GM21576 (cell line): Measurements from ENCODE around the gene KCNG4.

Experiments
- ATAC-seq: cut with Tn5 transposase; IDR thresholded peaks from one replicate; pipeline ENCODE4 v1.9.1; 2021; ENCODE audit warnings: mild to moderate bottlenecking, moderate library complexity; ENCODE audit not compliant: unreplicated experiment

KCNG4 gene, protein sequence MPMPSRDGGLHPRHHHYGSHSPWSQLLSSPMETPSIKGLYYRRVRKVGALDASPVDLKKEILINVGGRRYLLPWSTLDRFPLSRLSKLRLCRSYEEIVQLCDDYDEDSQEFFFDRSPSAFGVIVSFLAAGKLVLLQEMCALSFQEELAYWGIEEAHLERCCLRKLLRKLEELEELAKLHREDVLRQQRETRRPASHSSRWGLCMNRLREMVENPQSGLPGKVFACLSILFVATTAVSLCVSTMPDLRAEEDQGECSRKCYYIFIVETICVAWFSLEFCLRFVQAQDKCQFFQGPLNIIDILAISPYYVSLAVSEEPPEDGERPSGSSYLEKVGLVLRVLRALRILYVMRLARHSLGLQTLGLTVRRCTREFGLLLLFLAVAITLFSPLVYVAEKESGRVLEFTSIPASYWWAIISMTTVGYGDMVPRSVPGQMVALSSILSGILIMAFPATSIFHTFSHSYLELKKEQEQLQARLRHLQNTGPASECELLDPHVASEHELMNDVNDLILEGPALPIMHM

DNA sequence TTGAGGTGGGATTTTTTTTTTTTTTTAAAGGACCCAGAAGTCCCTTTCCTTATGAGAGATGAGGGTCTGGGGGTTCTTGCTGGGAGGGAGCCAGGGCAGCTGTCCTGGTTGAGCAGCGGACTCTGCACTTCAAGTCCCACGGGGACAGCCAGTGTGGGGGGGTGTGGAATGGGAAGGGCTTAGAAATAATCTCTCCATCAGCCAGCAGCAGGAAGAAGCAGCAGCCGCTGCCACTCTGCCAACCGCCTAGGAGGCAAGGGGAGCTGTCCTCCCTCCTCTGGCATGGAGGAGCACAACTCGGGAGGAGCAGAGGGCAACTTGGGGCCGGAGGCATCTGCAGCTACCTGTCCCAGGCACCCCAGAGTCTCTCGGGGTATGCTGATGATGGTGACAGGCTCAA, at the start of gene KCNG4:
Gene KCNG4 (minus strand): TSS at position 104 of the 400 bp plus-strand sequence. CDS start 2,527 bp downstream, outside the sequence.
- no peak for ATAC-seq

DNA sequence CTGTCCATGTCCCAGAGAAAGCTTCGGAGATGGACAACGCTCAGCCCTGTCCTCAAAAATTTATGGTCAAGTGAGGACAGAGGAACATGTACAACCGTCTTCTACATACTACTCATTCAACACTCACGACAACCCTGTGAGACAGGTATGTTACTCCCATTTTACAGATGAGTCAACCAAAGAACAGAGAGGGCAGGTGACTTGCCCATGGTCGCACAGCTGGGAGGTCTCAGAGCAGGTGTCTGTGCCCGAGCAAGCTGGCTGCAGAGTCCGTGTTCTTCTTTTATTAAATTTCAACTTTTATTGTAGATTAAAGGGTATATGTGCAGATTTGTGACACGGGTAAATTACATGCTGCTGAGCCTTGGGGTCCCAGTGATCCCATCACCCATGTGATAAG, 49.1 kb upstream of the KCNG4 start:
- no peak for ATAC-seq

DNA sequence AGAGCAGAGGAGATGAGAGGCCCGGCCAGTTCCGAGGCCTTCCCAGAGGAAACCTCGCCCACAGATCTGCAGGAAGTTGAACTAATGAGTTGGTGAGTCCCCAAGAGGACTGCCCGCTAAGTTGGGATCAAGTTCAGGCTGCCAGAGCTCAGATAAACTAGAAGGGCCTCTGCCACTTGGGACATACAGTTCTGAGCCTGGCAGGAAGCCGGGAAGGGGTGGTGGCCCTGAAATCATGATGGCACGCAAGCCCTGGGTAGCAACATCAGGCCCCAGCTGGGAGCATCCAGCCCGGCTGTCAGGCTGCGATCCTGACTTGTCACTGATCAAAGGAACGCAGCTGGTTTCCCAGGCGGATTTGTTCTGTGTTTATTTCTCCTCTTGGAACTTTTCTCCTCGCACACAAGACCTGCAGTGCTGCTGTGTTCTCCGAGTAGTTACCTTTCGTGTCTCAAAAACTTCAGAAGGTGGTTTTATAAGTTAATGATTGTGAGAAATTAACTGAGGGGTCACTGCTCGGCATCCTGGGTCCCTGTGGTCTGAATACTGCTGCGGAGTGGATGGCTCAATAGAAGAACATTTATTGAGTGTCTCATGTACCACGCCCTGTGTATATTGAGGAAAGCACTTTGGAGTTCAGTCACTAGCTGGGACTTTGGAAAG, 46.9 kb upstream of the KCNG4 start:
- no peak for ATAC-seq

DNA sequence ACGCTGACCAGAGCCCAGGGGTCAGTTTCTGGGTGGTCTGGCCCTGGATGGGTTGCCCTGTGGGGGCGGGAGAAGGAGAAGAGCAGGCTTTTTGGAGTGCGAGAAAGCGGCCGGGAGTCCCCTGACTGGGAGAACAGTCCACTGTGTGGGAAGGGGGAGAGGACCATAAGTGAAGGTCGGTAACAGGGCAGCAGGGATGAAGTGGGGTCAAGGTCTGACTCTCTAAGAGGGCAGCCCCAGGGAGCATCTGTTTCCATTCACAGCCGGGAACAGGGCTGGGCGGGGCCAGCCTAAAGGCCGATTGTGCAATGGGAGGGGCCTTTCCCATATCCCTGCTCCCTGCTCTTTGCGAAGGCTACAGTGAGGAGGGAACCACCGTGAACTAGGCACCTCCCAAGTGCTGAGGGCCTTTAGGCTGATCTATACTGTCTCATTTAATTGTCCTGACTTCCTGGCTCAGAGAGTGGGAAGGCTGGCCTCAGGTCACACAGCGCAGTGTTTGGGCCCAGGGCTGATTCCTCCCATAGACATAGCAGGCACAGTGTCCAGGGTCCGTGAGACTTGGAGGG, 44.4 kb upstream of the KCNG4 start:
- no peak for ATAC-seq

DNA sequence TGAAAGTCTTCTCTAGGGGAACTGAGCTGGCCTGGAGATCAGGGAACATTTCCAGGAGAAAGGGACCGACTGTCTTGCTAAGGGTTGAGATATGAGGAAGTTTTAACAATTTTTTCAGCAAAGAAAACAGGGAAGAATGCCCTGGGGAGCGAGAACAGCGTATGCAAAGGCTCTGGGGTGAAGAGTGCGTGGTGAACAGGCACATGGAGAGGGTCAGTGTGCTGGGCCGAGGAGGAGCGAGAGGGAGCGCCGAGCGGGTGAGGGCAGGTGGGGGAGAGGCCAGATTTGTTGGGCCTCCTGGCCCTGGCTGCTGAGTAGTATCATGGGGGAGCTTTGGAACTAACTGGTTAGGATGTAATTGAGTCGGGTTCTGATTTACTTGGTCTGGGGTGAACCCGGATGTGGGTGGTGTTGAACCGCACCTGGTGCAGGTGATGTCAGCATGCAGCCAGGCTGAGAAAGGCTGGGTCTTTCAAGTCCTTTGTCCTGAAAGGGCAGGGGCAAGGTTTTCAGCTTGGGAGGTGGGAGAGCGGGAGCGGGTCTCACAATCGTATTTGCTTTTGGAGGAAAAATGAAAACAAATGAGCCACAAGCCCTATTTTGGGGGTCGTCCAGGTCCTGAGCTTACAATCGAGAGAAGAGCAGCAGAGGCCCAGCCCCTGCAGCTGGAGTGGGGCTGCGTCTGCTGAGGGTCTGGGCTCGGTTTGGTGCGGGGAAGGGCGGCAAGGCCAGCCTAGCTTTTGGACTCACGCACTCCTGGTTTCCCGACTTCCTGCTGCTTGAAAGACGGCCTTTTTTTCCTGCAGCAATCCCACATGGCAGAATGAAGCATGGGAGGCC, 43.7 kb upstream of the KCNG4 start:
- no peak for ATAC-seq

DNA sequence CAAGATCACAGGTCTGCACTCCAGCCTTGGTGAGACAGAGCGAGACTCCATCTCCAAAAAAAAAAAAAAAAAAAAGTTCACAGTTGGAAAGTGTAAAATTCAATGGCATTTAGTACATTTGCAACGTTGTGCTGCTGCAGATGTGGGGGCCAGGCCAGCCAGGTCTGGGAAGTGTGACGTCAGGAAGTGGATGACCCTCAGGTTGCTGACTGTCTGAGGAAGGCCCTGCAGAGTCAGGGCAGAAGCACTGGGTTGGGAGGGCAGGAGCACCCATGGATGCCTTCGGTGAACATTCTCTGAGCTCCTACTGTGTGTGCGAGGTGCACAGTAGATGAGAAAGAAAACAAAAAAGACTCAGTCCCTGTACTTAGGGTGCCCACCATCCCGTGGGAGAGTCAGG, 42.7 kb upstream of the KCNG4 start:
- no peak for ATAC-seq

DNA sequence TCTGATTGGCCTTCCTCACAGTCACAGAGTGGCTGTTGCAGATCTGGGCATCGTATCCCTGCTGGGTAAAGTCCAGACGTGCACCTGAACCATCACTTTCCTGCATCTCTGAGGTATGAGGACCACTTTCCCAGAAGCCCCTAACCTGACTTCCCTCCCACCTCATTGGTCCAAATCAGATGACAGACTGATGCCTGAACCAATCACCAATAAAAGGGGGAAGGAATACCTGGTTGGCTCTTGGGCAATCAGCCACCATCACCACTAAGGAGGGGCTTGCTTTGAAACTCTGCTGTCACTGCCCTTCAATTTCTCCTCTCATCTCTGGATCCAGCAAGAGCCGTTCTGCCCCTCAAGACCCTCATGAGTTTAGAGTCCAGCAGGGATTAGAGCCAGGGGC, 41.3 kb upstream of the KCNG4 start:
- no peak for ATAC-seq

DNA sequence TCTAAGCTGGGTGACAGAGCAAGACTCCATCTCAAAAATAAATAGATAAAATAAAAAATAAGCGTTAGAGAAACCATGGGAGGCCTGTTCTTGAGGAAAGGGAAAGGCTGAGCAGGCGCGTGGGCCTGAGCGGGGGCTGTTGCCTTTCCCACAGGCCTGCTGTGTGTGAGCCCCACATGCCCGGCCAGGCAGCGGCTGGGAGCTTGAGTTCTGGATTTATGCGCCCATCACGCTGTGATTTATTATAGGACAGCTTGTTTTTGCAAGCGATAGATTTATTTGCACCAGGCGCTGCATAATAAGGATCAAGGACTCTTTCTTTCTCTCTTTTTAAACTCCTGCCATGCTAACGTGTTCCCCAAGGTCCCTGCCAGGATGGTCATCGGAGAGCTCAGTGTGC, 40.1 kb upstream of the KCNG4 start:
- no peak for ATAC-seq

DNA sequence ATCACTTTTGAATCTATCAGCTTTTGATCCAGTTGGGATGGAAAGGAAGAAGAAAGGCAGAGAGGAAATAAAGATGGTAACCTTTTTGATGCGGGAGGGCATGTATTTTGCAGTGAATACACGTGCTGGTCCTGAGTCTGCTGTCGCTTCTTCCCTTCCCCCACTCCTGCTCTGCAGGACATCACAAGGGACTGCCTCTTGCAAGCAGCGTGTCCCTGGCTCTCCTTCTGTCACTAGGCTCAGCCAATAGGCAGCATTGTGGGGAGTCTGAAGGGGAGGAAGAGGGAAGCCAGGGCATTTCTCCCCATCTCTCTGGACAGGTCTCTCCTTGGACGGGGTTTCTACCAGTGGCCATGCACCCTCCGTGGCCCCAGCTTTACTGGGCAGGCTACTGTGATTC, 39.2 kb upstream of the KCNG4 start:
- ATAC-seq = no peak

DNA sequence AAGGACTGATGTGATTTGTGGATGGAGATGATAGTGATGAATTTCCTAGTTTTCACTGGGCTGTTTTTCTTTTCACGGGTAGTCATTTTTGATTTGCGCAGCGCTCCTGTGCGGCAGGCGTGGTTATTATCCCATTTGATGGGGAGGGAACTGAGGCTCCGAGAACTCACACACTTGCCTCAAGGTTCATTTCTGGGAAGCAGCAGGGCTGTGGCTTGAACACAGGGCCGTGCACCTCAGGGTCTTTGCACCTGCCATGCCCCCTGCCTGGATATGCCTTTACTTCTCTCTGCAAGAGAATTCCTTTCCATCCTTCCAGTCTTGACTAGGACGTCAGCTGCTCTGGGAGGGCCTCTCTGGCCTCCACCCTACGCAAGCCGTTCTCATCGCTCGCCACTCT, 38.5 kb upstream of the KCNG4 start:
- ATAC-seq = no peak

DNA sequence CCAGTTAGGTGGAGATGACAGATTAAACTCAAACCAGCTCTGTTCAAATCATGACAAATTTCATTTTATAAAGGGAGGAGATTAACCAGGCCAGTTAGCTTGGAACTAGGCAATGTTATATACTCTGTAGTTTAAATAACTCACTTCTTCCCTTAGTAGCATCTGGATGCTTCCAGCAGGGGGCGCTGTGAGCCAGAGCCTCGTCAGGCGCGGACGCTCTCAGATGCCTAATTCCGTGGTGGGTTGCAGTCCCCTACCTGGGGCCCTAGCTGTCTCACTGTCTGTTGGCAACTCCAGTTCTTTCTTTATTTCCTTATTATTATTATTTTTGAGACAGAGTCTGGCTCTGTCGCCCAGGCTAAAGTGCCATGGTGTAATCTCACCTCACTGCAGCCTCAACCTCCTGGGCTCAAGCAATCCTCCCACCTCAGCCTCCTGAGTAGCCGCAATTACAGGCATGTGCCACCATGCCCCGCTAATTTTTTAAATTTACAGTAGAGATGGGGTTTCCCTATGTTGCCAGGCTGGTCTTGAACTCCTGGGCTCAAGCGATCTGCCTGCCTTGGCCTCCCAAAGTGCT, 37.5 kb upstream of the KCNG4 start:
- no peak for ATAC-seq

DNA sequence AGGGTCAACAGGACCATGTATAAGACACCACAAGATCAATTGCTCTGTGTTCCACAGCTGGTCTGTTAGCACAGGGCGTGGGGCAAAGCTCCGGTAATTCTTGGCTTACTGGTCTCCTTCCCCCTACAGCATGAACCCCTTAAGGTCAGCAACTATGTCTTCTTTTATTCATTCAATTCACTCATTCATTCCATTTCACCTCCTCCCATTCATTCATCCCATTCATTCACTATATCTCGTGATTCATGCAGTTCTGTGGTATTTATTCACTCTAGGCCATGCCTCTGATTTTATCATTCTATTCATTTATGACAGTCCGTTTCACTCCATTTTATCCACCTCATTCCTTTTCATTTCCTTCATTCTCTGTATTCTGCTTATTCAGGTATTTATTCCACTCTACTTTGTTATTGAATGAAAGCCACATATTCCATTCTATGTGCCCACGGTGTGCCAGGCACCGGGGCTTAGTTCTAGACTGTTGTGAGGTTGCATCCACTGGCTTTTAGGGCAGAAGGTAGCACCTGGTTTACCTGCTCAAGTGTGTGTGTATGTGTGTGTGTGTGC, 35.9 kb upstream of the KCNG4 start:
- no peak for ATAC-seq

DNA sequence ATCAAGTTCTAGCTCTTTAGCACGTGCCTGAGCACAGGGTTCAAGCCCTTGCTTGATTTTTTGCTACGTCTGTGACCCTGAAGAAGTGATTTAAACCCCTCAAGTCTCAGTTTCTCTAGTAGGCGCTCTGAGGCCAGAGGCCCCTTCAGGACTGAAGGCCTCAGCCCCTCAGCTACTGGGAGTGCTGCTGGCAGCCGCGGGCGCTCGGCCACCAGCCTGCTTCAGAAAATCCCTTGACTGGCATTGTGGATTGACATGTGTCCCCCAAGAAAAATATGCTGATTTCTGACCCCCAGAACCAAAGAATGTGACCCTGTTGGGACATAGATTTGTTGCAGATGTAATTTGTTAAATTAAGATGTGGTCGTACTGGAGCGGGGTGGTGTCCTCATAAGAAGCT, 34.7 kb upstream of the KCNG4 start:
- no peak for ATAC-seq

DNA sequence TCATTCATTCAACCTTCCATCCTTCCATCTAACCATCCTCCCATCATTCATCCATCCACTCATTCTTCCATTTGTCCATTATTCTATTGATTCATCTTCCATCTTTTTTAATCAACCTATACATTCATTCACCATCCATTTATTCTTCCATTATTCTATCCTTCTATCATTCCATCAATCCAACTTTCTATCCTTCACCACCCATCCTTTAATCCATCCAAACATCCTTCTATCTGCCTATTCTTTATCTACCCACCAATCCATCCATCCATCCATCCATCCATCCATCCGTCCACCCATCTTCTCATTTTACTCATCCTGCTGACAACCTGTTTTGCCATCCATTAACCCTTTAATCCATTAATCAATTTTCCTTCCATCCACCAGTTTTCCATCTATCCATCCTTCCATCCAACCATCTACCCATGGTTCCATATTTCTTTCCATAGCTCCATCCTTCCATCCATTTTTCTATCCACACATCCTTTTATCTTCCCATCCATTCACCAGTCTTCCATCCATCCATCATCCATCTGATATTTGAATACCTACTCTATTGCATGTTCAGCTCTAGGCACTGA, 33.0 kb upstream of the KCNG4 start:
- no peak for ATAC-seq

DNA sequence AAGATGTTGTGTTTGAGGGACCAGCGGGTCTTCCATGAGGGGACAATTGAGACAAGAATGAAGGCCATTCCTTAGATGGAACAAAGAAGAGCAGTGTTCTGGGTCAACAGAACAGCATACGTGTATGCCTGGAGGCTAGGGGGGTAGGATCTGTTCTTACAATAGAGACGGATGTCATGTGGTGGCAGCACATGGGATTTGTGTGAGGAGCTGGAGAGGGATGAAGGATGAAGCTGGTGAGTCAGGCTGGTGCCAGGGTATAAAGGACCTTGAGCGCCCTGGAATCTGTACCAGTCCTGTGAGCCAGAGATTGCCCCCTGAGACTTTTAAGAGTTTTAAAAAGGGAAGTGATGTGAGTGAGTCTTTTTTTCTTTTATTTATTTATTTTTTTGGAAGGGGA, 32.1 kb upstream of the KCNG4 start:
- ATAC-seq = no peak

DNA sequence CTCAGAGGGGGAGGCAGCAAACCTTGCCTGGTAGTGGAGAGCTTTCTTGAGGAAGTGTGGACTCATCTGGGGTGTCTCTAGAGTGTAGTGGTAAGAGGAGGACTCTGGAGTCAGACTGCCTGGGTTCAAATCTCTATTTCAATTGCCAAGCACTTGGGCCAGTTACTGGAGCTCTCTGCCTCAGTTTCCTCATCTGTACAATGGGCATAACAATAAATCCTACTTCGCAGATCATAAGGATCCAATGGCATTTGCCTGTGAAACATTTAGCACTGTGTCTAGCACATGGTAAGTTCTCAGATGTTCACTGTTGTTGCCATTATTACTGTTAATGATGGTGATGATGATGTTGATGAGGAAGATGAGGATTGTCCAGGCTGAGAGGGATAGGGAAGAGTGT, 31.2 kb upstream of the KCNG4 start:
- no peak for ATAC-seq

DNA sequence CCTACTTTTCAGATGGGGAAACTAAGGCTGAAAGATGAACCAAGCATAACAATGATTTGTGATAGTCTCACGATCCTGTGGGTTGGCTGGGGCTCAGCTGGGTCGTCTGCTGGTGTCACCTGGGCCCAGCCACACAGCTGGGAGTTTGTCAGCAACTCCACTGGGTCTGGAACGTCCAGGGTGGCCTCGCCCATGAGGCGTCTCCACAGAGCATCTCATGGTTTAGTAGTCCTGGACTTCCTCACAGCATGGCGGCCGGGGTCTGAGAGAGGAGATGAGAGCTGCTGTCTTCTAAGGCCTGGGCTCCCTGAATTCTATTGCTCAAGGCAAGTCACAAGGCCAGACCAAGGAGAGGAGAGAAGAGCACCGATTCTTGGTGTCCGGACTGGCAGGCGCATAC, 30.7 kb upstream of the KCNG4 start:
- no peak for ATAC-seq

DNA sequence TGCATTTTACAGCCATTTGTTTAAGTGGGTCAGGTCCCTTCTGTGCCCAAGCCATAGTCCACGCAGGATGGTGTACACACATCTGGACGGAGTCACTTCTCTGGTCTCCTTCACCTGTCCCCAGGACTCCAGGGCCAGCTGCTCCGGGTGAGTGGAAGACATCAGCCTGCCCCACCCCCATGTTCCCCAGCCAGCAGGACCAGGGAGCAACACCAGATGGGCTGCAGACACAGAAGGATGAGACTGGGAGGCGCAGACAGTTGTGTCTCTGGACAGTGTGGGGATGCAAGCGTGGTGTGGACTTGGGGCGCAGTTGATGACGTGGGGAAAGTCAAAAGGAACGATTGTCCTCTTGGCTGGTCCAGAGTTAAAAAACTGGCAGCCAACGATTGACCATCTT, 30.3 kb upstream of the KCNG4 start:
- no peak for ATAC-seq

DNA sequence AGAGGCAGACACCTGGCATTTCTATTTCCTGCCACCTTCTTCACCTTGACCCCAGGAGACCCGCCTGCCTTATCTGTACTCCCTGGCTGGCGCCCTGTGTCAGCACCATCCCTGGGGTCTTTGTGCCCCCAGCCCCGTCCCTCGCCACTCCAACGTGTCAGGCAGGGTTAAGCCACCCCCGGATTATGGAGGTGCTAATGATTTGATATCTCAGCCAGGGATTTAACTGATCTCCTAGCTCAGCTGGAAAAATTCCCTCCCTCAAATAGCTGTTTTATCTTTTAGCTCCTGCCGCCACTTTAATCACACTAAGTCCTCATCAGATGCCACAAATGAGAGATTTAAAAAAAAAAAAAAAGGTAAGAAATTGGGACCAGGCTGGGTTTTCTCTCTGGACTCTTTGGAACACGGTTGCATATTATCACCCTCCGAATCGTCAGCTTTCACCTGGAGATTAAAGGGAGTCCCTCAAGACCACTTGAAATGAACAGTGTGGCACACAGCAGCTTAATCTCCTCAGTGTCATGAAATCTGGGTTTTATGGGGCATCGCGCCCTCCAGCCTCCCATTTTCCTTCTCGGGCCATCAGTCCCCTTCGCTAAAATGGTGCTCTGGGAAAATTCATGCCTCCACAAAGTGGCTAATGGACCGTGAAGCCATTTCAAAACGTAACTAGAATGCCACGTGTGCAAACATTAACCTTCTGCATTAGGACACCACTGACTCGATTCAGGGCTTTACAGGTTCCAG, 28.7 kb upstream of the KCNG4 start:
- no peak for ATAC-seq
